Measurements from ENCODE around the gene PLEKHA5. TPM values are rescaled to one million over a fixed set of nuclear protein-coding genes. Genes with fewer than 3 reads are reported as not detected.
"Not testable (repeated sequence)": the region's sequence is repeated elsewhere in the genome, so short reads cannot be mapped to it uniquely, and the experiment has no call there.

Gene PLEKHA5
- total RNA-seq, 8 experiments from 2014 or later: 17.6 to 72.2 (median 27.1) TPM

DNA sequence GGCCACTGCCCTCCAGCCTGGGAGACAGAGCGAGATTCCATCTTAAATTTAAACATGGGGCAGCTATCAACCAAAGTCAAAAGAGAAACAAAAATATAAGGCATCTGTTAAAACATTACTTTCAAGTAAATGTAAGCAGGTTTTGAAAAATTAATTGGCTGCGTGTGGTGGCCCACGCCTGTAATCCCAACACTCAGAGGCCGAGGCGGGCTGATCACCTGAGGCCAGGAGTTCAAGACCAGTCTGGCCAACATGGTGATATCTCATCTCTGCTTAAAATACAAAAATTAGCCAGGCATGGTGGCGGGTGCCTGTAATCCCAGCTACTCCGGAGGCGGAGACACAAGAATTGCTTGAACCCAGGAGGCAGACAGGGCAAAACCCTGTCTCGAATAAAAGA is 82.7 kb downstream of the PLEKHA5 start:
- no peak overlapping the region for H3K27ac ChIP-seq
- no peak for ATAC-seq (replicated peaks in 6 of 8)
- no peak overlapping the region for H3K4me3 ChIP-seq
- in situ Hi-C loops (cut with MboI; ENCODE audit: low pct_unique_long_range_greater_than_20kb in 2 of 9, low sequenced_read_pairs in 9 of 9, unreplicated experiment in 9 of 9): no loop called here
- WGBS, 10 experiments: 93 to 100% (median 99%) methylated on average over 3 to 8 of the region's 9 CpGs; no CpG with 5 or more reads in 2 of the 10 experiments
- peaks cover 0 to 5% of the 10 kb centered on the region in 2 donors for H3K4me1 ChIP-seq (replicated peaks in 1 of 2)

DNA sequence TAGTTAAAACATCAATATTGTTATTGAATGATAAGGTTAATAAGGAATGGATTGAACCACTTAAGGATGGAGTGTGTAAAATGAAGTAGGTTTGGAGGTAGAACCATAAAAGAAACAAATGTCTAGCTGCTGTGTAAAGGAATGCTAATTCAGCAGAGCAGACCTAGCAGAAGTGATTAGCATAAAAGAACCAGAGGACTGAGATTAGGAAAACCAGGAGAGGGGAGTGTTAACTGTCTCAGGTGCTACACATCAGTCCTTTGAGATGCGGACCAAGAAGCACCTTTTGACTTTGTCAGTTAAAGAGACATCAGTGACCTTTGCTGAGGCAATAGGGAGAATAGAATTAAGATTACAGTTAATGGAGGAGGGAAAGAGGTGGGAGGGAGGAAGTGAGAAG is 84.5 kb downstream of the PLEKHA5 start:
- ATAC-seq (replicated peaks in 6 of 8): peak in 3 of 8 experiments; percentile 52 to 62 (median 57)

GRCh38 chr12:19215115-19215514 is 85.6 kb downstream of the PLEKHA5 start:
- no peak for ATAC-seq (replicated peaks in 6 of 8)
- Histone ChIP-seq H3K4me1 (replicated peaks in 1 of 2) (peaks cover 0 to 5% of the 10 kb centered on the region in 2 donors), H3K27ac (no peak overlapping the region), H3K4me3 (no peak overlapping the region)
- 36 to 100% (median 86%) methylated on average over 2 to 3 of the region's 3 CpGs; no CpG with 5 or more reads in 1 of the 10 experiments for WGBS, 10 experiments
- in situ Hi-C loops (cut with MboI; ENCODE audit: low pct_unique_long_range_greater_than_20kb in 2 of 9, low sequenced_read_pairs in 9 of 9, unreplicated experiment in 9 of 9): no loop called here

More for the DNA sequence above, 84.5 kb downstream of the PLEKHA5 start:
- no peak overlapping the region for H3K4me3 ChIP-seq
- in situ Hi-C loops (cut with MboI; ENCODE audit: low pct_unique_long_range_greater_than_20kb in 2 of 9, low sequenced_read_pairs in 9 of 9, unreplicated experiment in 9 of 9): no loop called here
- H3K4me1 ChIP-seq (replicated peaks in 1 of 2): peaks cover 0 to 5% of the 10 kb centered on the region in 2 donors
- WGBS, 10 experiments: 75 to 100% (median 100%) methylated on average over 1 of the region's 1 CpG; no CpG with 5 or more reads in 2 of the 10 experiments
- no peak overlapping the region for H3K27ac ChIP-seq

DNA sequence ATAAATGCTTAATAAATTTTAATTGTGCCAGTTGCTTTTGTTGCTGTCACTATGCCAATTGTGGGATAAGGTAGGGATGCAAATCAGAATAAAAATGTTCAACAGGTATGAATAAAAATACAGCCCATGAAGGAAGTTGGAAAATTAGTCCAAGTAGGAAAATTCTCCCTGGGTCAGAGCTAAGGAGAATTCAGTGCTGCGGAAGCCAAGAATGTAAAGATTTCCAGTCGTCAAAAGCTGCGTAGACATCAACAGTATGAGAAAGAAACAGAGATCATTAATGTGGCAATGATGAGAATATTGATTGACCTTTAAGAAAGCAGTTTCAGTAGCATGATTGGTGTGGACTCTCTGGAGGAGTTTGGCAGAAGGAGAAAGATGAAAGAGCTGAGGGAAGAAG is 87.9 kb downstream of the PLEKHA5 start:
- no peak for ATAC-seq (replicated peaks in 6 of 8)
- 89 to 100% (median 95%) methylated on average over 2 to 3 of the region's 3 CpGs; no CpG with 5 or more reads in 1 of the 10 experiments for WGBS, 10 experiments
- Histone ChIP-seq H3K4me1 (replicated peaks in 1 of 2) (peaks cover 0 to 5% of the 10 kb centered on the region in 2 donors), H3K4me3 (no peak overlapping the region), H3K27ac (no peak overlapping the region)
- in situ Hi-C loops (cut with MboI; ENCODE audit: low pct_unique_long_range_greater_than_20kb in 2 of 9, low sequenced_read_pairs in 9 of 9, unreplicated experiment in 9 of 9): no loop called here

DNA sequence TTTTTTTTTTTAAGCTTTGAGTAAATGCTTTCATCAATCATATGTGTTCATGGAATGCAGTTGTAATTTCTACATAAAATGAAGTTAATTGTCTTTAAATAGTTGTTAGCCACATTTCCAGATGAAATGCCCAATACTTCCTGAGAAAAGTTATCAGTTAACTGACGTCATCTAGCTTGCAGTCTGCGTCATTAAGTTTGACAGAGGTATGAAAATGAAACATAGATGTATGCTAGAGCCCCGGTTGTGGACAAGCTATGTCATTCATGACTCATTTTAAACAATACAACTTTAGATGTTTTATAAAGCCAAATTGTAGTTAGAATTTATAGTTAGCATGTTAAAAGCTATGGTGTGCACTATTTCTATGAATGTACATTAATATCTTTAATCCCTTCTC is 90.7 kb downstream of the PLEKHA5 start:
- no peak for ATAC-seq (replicated peaks in 6 of 8)
- H3K27ac ChIP-seq: no peak overlapping the region
- whole genome bisulfite sequencing, 10 experiments: 3 to 100% (median 94%) methylated on average over 2 to 3 of the region's 3 CpGs; no CpG with 5 or more reads in 1 of the 10 experiments
- in situ Hi-C loops (cut with MboI; ENCODE audit: low pct_unique_long_range_greater_than_20kb in 2 of 9, low sequenced_read_pairs in 9 of 9, unreplicated experiment in 9 of 9): no loop called here
- H3K4me1 ChIP-seq (replicated peaks in 1 of 2): no peaks in the 10 kb centered on the region
- H3K4me3 ChIP-seq: no peak overlapping the region

- ATAC-seq (replicated peaks in 6 of 8): peak in 2 of 8 experiments; percentile 68 to 85
- in situ Hi-C loops (cut with MboI; ENCODE audit: low pct_unique_long_range_greater_than_20kb in 2 of 9, low sequenced_read_pairs in 9 of 9, unreplicated experiment in 9 of 9): no loop called here
Observed at GRCh38 chr12:19220852-19221466, 91.4 kb downstream of the PLEKHA5 start.

DNA sequence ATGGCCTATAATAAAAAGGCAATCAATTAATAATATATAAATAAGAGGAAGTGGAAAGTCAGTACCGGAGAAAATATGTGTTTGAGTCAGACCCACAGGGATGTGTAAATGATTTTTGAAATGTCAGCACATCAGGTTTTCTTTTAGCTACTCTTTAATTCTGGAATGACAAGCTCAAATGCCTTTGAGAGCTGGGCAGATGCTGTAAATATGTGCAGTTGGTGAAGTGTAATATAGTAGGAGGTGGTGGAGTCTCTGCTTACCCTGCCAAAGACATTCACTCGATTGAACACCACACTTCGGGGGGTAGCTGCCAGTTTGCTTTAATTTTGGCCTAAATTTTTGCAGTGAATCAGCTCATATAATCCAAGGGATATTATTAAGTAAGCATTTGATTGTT is 93.0 kb downstream of the PLEKHA5 start:
- 14 to 85% (median 67%) methylated on average over 1 to 3 of the region's 3 CpGs; no CpG with 5 or more reads in 1 of the 10 experiments for WGBS, 10 experiments
- Histone ChIP-seq H3K27ac (no peak overlapping the region), H3K4me3 (no peak overlapping the region), H3K4me1 (replicated peaks in 1 of 2) (no peaks in the 10 kb centered on the region)
- in situ Hi-C loops (cut with MboI; ENCODE audit: low pct_unique_long_range_greater_than_20kb in 2 of 9, low sequenced_read_pairs in 9 of 9, unreplicated experiment in 9 of 9): no loop called here
- ATAC-seq (replicated peaks in 6 of 8): peak in 1 of 8 experiments; percentile 22

More at GRCh38 chr12:19220852-19221466, 91.4 kb downstream of the PLEKHA5 start:
- Histone ChIP-seq H3K27ac (no peak overlapping the region), H3K4me3 (no peak overlapping the region), H3K4me1 (replicated peaks in 1 of 2) (no peaks in the 10 kb centered on the region)
- WGBS, 10 experiments: 0 to 100% (median 75%) methylated on average over 1 to 2 of the region's 2 CpGs; no CpG with 5 or more reads in 1 of the 10 experiments

- H3K27ac ChIP-seq: no peak overlapping the region
- H3K4me1 ChIP-seq (replicated peaks in 1 of 2): no peaks in the 10 kb centered on the region
- peak in 3 of 8 experiments; percentile 17 to 71 (median 37) for ATAC-seq (replicated peaks in 6 of 8)
- in situ Hi-C loops (cut with MboI; ENCODE audit: low pct_unique_long_range_greater_than_20kb in 2 of 9, low sequenced_read_pairs in 9 of 9, unreplicated experiment in 9 of 9): no loop called here
- H3K4me3 ChIP-seq: no peak overlapping the region
- WGBS, 10 experiments: 36 to 100% (median 84%) methylated on average over 1 to 3 of the region's 3 CpGs
Observed at GRCh38 chr12:19223018-19223417, 93.5 kb downstream of the PLEKHA5 start.

- in situ Hi-C loops (cut with MboI; ENCODE audit: low pct_unique_long_range_greater_than_20kb in 2 of 9, low sequenced_read_pairs in 9 of 9, unreplicated experiment in 9 of 9): no loop called here
- 0 to 100% (median 83%) methylated on average over 1 of the region's 1 CpG; no CpG with 5 or more reads in 4 of the 10 experiments for WGBS, 10 experiments
- Histone ChIP-seq H3K4me1 (replicated peaks in 1 of 2) (no peaks in the 10 kb centered on the region), H3K27ac (no peak overlapping the region), H3K4me3 (no peak overlapping the region)
- peak in 2 of 8 experiments; percentile 64 to 81 for ATAC-seq (replicated peaks in 6 of 8)
Observed at GRCh38 chr12:19223695-19224094, 94.2 kb downstream of the PLEKHA5 start.

GRCh38 chr12:19224746-19225145 is 95.2 kb downstream of the PLEKHA5 start:
- Histone ChIP-seq H3K27ac (no peak overlapping the region), H3K4me3 (no peak overlapping the region), H3K4me1 (replicated peaks in 1 of 2) (no peaks in the 10 kb centered on the region)
- ATAC-seq (replicated peaks in 6 of 8): no peak
- WGBS, 10 experiments: 78 to 100% (median 90%) methylated on average over 1 to 3 of the region's 3 CpGs
- in situ Hi-C loops (cut with MboI; ENCODE audit: low pct_unique_long_range_greater_than_20kb in 2 of 9, low sequenced_read_pairs in 9 of 9, unreplicated experiment in 9 of 9): no loop called here

GRCh38 chr12:19227190-19227879 is 97.8 kb downstream of the PLEKHA5 start:
- ATAC-seq (replicated peaks in 6 of 8): peak in 1 of 8 experiments; percentile 16
- in situ Hi-C loops (cut with MboI; ENCODE audit: low pct_unique_long_range_greater_than_20kb in 2 of 9, low sequenced_read_pairs in 9 of 9, unreplicated experiment in 9 of 9): no loop called here
- H3K4me1 ChIP-seq (replicated peaks in 1 of 2): no peaks in the 10 kb centered on the region
- H3K4me3 ChIP-seq: no peak overlapping the region
- WGBS, 10 experiments: 37 to 100% (median 73%) methylated on average over 1 to 2 of the region's 2 CpGs; no CpG with 5 or more reads in 4 of the 10 experiments
- H3K27ac ChIP-seq: no peak overlapping the region

GRCh38 chr12:19227880-19228210 is 98.3 kb downstream of the PLEKHA5 start:
- no peak overlapping the region for H3K27ac ChIP-seq
- in situ Hi-C loops (cut with MboI; ENCODE audit: low pct_unique_long_range_greater_than_20kb in 2 of 9, low sequenced_read_pairs in 9 of 9, unreplicated experiment in 9 of 9): no loop called here
- ATAC-seq (replicated peaks in 6 of 8): no peak
- no peak overlapping the region for H3K4me3 ChIP-seq
- 75 to 100% (median 88%) methylated on average over 1 of the region's 1 CpG; no CpG with 5 or more reads in 3 of the 10 experiments for WGBS, 10 experiments
- H3K4me1 ChIP-seq (replicated peaks in 1 of 2): no peaks in the 10 kb centered on the region

DNA sequence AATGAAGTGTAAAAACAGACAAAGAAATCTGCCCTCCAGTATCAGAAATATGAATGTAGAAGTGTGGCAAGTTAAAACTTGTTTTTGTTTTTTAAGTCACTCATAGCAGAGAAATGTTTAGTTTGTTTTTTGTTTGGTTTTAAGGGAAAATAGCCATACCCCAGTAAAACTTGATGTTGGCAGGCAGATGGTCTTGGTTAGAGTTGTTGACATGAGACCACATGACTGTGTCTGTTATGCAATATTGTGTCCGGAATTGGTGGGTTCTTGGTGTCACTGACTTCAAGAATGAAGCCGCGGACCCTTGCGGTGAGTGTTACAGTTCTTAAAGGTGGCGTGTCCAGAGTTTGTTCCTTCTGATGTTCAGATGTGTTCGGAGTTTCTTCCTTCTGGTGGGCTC is 99.5 kb downstream of the PLEKHA5 start:
- H3K4me1 ChIP-seq (replicated peaks in 1 of 2); ATAC-seq (replicated peaks in 6 of 8); H3K4me3 ChIP-seq; H3K27ac ChIP-seq; in situ Hi-C loops (cut with MboI; ENCODE audit: low pct_unique_long_range_greater_than_20kb in 2 of 9, low sequenced_read_pairs in 9 of 9, unreplicated experiment in 9 of 9): not testable (repeated sequence)
- WGBS, 10 experiments: 0 to 96% (median 86%) methylated on average over 1 to 4 of the region's 6 CpGs; no CpG with 5 or more reads in 4 of the 10 experiments
